ENCODE data around the gene MOAP1.

The MOAP1 gene

DNA sequence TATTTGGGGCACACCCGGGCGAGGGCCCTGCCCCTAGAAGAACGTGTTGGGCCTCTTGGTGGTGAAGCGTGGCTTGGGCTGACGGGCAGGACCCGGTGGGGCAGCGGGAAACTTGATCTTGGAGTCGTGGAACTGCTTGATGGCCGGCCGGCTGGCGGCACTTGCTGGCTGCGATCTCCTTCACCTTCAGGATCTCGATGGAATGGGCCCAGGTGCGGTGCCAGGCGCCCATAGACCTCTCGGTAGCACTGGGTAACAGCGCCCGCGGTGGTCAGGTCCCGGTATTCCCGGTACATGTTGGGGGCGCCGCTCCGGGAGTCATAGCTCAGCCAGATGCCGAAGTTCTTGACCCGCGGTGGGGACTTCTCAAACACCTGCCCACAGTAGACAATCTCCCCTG lies 38.9 kb upstream of the MOAP1 start:
- TF ChIP-seq, protein P1, sequence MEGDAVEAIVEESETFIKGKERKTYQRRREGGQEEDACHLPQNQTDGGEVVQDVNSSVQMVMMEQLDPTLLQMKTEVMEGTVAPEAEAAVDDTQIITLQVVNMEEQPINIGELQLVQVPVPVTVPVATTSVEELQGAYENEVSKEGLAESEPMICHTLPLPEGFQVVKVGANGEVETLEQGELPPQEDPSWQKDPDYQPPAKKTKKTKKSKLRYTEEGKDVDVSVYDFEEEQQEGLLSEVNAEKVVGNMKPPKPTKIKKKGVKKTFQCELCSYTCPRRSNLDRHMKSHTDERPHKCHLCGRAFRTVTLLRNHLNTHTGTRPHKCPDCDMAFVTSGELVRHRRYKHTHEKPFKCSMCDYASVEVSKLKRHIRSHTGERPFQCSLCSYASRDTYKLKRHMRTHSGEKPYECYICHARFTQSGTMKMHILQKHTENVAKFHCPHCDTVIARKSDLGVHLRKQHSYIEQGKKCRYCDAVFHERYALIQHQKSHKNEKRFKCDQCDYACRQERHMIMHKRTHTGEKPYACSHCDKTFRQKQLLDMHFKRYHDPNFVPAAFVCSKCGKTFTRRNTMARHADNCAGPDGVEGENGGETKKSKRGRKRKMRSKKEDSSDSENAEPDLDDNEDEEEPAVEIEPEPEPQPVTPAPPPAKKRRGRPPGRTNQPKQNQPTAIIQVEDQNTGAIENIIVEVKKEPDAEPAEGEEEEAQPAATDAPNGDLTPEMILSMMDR (IDR thresholded peaks at IDR 0.05; ENCODE audit: borderline replicate concordance, control extremely low read depth, extremely low read depth, insufficient read depth, missing control alignments) = no peak
- no peak for DNase-seq (ENCODE audit: low spot score)
- in situ Hi-C loops (cut with MboI; ENCODE audit: low sequenced_read_pairs, unreplicated experiment) = no loop called here

DNA sequence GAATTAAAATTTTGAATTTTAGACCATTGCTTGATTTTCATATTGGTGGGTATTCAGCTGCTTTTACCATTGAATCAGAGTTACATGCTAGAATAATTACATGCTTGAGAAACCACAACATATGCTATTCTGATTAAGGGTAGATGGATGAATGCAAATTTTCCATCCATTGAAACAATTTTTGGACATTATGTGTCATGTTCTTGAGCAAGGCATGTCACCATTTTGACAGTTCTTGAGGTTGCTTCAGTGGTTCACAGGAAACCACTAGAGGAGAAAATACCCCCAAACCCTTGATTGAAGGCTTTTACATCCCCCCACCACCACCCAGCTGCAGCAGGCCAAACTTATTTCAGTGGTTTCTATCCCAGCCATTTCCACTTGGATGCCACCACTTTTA lies 35.8 kb upstream of the MOAP1 start:
- TF ChIP-seq, protein P1 (IDR thresholded peaks at IDR 0.05; ENCODE audit: borderline replicate concordance, control extremely low read depth, extremely low read depth, insufficient read depth, missing control alignments) = no peak
- no peak for DNase-seq (ENCODE audit: low spot score)
- in situ Hi-C loops (cut with MboI; ENCODE audit: low sequenced_read_pairs, unreplicated experiment) = no loop called here

DNA sequence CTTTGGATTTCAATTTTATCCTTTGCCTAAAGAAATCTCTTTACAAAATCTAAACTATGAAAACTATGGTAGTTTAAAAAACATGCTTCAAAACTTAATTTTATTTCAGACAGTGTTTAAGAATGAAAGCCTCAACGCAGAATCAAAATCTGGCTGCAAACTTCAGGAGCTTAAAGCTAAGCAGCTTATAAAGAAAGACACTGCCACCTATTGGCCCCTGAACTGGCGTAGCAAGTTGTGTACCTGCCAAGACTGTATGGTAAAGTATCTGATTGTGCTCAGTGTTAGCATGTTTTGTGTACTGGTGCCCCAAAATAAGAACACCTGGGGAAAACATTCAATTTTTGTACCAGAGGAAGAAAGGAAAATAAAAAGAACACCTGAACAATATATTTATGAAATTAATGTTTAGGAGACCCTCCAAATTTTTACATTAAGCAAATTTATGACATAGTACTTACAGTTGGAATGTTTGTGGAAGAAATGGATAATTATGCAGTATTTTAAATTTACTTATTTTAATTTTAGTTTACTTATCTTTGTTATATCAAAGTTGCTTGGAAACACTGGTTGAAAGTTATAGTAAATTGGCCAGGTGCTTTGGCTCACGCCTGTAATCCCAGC lies 34.5 kb upstream of the MOAP1 start:
- DNase-seq (ENCODE audit: low spot score) = peak; percentile 62
- TF ChIP-seq, protein P1 (IDR thresholded peaks at IDR 0.05; ENCODE audit: borderline replicate concordance, control extremely low read depth, extremely low read depth, insufficient read depth, missing control alignments) = peak; percentile 79
- in situ Hi-C loops (cut with MboI; ENCODE audit: low sequenced_read_pairs, unreplicated experiment) = no loop called here

- TF ChIP-seq, protein P1 (IDR thresholded peaks at IDR 0.05; ENCODE audit: borderline replicate concordance, control extremely low read depth, extremely low read depth, insufficient read depth, missing control alignments) = no peak
- no peak for DNase-seq (ENCODE audit: low spot score)
- in situ Hi-C loops (cut with MboI; ENCODE audit: low sequenced_read_pairs, unreplicated experiment) = no loop called here
Measured at GRCh38 chr14:93214598-93214997, 29.9 kb upstream of the MOAP1 start.

- TF ChIP-seq, protein P1 (IDR thresholded peaks at IDR 0.05; ENCODE audit: borderline replicate concordance, control extremely low read depth, extremely low read depth, insufficient read depth, missing control alignments) = no peak
- DNase-seq (ENCODE audit: low spot score) = peak; percentile 59
- in situ Hi-C loops (cut with MboI; ENCODE audit: low sequenced_read_pairs, unreplicated experiment) = no loop called here
Measured at GRCh38 chr14:93212432-93212831, 27.7 kb upstream of the MOAP1 start.

- in situ Hi-C loops (cut with MboI; ENCODE audit: low sequenced_read_pairs, unreplicated experiment) = no loop called here
- peak; percentile 69 for DNase-seq (ENCODE audit: low spot score)
- TF ChIP-seq, protein P1 (IDR thresholded peaks at IDR 0.05; ENCODE audit: borderline replicate concordance, control extremely low read depth, extremely low read depth, insufficient read depth, missing control alignments) = peak; percentile 64
Measured at GRCh38 chr14:93207468-93208308, 23.0 kb upstream of the MOAP1 start.

Data from GM13976 (cell line).